ENCODE data around the gene RALGAPA1.

RALGAPA1 gene

DNA sequence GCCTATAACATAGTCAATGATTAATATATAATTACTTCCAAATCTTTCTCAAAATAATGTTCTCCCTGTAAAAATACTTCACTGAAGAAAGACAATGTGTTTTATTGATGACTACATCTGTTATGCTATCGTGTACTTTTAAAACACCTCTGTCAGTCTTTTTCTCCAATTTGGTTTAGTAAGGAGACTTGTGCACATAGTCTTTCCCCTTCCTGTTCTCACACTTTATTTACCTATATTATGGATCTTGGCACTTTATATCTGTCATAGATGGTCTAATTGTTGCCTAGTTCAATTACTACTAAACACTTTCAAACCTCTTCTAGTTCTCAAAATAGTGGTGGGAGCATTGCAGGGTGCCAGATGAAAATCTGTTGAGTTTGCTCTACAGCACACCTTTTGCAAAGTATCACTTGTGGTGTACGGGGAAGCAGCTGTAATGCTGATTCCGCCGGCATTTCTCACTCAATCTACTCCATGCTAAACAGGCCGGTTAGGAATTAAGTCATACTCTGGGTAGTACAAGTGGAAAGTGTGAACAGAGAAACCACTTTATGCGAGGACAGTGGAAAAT, 276.2 kb downstream of the RALGAPA1 start:
- peak overlapping the region; percentile 57 for H3K4me3 ChIP-seq (replicated peaks; ENCODE audit: low read depth, low read length)
- DNase-seq (ENCODE audit: low read depth) = no peak
- TF ChIP-seq, protein P1, sequence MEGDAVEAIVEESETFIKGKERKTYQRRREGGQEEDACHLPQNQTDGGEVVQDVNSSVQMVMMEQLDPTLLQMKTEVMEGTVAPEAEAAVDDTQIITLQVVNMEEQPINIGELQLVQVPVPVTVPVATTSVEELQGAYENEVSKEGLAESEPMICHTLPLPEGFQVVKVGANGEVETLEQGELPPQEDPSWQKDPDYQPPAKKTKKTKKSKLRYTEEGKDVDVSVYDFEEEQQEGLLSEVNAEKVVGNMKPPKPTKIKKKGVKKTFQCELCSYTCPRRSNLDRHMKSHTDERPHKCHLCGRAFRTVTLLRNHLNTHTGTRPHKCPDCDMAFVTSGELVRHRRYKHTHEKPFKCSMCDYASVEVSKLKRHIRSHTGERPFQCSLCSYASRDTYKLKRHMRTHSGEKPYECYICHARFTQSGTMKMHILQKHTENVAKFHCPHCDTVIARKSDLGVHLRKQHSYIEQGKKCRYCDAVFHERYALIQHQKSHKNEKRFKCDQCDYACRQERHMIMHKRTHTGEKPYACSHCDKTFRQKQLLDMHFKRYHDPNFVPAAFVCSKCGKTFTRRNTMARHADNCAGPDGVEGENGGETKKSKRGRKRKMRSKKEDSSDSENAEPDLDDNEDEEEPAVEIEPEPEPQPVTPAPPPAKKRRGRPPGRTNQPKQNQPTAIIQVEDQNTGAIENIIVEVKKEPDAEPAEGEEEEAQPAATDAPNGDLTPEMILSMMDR (IDR thresholded peaks at IDR 0.05; ENCODE audit: low read length, missing control alignments) = no peak

DNA sequence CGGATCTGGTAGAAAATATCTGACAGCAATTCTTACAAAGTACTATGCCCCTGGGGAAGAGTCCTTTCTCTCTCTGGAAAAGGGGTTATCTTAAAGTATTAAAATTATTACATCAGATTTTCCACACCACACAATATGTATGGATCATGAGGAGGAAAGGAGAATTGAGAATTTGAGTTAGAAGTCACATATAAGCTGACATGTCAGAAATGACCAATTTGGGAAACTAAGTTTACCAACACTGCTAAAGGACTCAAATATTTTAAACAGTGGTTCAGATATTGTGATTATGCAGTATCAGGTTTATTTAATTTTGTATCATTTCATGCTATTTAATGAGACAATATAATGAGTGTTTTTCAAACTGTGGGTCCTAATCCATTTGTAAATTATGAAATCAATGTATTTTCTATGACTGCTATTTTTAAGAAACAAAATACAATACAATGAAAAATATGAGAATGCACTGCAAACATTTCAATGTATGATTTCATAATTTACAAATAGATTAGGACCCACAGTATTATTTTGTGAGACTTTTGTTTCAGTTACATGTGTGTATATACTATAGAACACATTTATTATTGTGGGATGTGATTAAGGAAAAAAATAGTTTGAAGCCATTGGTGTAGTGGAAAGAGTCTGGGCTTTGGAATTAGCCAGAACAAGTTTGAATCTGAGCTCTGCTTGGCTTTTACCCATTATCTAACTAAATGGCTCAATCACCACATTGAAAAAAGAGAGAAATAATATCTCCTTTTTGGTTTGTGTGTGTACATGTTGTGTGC, 276.9 kb downstream of the RALGAPA1 start:
- TF ChIP-seq, protein P1 (IDR thresholded peaks at IDR 0.05; ENCODE audit: low read length, missing control alignments) = no peak
- H3K4me3 ChIP-seq (replicated peaks; ENCODE audit: low read depth, low read length) = no peak overlapping the region

DNA sequence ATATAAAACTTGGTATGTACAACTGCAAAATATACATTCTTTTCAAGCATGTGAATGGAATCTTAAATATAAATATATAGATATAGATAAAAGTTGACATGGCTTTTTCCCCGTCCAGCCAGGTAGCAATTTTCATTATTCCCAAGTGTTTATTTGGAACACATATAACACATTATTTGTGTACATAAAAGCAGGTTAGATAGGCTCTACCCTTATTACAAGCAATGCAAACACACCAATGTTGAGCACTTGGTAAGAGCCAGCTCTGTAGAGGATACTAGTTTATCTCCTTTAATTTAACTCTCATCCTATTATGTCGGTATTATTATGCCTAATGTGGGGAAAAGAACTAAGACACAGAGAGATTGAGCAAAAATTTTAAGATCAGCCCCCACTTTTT, 282.1 kb downstream of the RALGAPA1 start:
- TF ChIP-seq, protein P1 (IDR thresholded peaks at IDR 0.05; ENCODE audit: low read length, missing control alignments) = no peak
- DNase-seq (ENCODE audit: low read depth) = no peak
- H3K4me3 ChIP-seq (replicated peaks; ENCODE audit: low read depth, low read length) = no peak overlapping the region

More for the DNA sequence above, 276.9 kb downstream of the RALGAPA1 start:
- no peak for DNase-seq (ENCODE audit: low read depth)

DNA sequence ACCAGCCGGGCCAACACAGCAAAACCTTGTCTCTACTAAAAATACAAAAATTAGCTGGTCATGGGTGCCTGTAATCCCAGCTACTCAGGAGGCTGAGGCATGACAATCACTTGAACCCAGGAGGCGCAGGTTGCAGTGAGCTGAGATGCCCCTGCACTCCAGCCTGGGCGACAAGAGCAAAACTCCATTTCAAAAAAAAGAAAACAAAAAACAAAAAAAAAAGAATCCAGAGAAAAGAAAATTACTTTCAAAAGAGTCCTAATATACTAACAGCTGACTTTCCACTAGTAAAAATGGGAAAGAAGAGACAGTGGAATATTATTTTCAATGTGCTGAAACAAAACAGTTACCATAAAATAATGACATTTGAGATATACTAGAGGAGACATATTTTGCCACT, 283.4 kb downstream of the RALGAPA1 start:
- no peak overlapping the region for H3K4me3 ChIP-seq (replicated peaks; ENCODE audit: low read depth, low read length)
- no peak for DNase-seq (ENCODE audit: low read depth)
- TF ChIP-seq, protein P1 (IDR thresholded peaks at IDR 0.05; ENCODE audit: low read length, missing control alignments) = no peak

DNA sequence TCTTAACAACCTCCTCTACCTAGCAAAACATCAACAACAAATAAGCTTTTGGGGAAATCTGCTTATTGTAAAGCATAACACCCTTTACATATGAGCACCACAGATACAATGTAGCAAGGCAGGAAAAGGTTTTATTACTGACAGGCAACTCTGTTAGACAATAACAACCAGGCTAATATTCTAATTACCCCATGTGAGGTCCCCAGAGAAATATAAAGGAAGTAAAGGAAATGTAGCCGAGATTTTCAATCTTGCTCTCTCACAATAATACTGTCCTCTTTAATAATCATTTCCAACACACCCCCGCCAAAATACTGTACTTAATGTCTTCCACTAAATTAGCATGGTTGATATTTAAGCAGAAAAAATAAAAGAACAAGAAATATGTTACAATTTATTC, 289.1 kb downstream of the RALGAPA1 start:
- DNase-seq (ENCODE audit: low read depth) = no peak
- TF ChIP-seq, protein P1 (IDR thresholded peaks at IDR 0.05; ENCODE audit: low read length, missing control alignments) = no peak
- no peak overlapping the region for H3K4me3 ChIP-seq (replicated peaks; ENCODE audit: low read depth, low read length)

DNA sequence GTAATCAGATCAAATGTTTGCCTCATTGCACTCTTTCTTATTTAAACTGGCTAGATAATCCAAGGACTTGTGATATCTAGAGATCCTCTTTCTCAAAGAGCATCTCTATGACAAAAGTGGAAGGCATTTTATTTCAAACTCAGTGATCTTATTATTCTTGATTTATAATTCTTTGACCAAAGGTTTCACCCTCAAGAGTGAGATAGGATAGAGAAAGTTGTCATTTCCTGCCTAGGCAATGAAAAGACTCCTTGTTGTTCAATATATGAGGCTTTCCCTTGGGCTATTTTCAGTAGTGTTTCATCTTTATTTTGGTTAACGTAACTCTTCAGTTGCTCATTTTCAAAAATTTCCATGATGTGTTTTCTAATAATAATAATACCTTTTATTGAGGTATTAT, 293.2 kb downstream of the RALGAPA1 start:
- TF ChIP-seq, protein P1 (IDR thresholded peaks at IDR 0.05; ENCODE audit: low read length, missing control alignments) = no peak
- no peak overlapping the region for H3K4me3 ChIP-seq (replicated peaks; ENCODE audit: low read depth, low read length)
- DNase-seq (ENCODE audit: low read depth) = no peak
